ENCODE results near the gene HELLS. TPM values are rescaled to one million over a fixed set of nuclear protein-coding genes. Genes with fewer than 3 reads are reported as not detected.

Gene HELLS
- polyA plus RNA-seq, 5 donors, result 24.8 to 43.9 (median 35.0) TPM

Other genes with a start within 250 kb of the HELLS start
- 10 to 100 TPM; 18.3 to 32.4 (median 27.4) TPM for gene NOC3L, start 182.8 kb upstream of the HELLS start, polyA plus RNA-seq (ENCODE audit: insufficient read depth in 1 of 5, insufficient read length in 5 of 5, low replicate concordance in 1 of 5)
- gene TBC1D12, start 143.2 kb upstream of the HELLS start, polyA plus RNA-seq (ENCODE audit: insufficient read depth in 1 of 5, insufficient read length in 5 of 5, low replicate concordance in 1 of 5), result 10 to 100 TPM; 16.5 to 25.7 (median 17.6) TPM
- under 1 TPM; 0.39 to 0.69 (median 0.46) TPM for gene CYP2C18, start 137.9 kb downstream of the HELLS start, polyA plus RNA-seq (ENCODE audit: insufficient read depth in 1 of 5, insufficient read length in 5 of 5, low replicate concordance in 1 of 5)
- gene CYP2C19, start 216.9 kb downstream of the HELLS start, polyA plus RNA-seq (ENCODE audit: insufficient read depth in 1 of 5, insufficient read length in 5 of 5, low replicate concordance in 1 of 5), result under 1 TPM in 2 of 5 donors, not detected in 3; 0.09 to 0.12 TPM